ENCODE data around the gene RBBP8NL.

RBBP8NL gene, protein sequence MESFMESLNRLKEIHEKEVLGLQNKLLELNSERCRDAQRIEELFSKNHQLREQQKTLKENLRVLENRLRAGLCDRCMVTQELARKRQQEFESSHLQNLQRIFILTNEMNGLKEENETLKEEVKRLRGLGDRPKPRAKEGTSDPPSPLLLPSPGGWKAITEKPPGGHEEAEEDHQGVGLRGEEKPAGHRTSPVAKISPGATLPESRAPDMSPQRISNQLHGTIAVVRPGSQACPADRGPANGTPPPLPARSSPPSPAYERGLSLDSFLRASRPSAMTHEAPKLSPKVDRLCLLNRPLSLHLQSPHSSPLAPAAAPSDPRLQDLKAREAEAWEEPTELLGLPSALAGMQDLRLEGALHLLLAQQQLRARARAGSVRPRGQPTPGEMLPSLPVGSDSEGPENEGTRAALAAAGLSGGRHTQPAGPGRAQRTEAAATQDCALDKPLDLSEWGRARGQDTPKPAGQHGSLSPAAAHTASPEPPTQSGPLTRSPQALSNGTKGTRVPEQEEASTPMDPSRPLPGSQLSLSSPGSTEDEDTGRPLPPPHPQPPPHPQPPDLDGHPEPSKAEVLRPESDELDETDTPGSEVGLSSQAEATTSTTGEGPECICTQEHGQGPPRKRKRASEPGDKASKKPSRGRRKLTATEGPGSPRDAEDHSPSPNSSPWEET

DNA sequence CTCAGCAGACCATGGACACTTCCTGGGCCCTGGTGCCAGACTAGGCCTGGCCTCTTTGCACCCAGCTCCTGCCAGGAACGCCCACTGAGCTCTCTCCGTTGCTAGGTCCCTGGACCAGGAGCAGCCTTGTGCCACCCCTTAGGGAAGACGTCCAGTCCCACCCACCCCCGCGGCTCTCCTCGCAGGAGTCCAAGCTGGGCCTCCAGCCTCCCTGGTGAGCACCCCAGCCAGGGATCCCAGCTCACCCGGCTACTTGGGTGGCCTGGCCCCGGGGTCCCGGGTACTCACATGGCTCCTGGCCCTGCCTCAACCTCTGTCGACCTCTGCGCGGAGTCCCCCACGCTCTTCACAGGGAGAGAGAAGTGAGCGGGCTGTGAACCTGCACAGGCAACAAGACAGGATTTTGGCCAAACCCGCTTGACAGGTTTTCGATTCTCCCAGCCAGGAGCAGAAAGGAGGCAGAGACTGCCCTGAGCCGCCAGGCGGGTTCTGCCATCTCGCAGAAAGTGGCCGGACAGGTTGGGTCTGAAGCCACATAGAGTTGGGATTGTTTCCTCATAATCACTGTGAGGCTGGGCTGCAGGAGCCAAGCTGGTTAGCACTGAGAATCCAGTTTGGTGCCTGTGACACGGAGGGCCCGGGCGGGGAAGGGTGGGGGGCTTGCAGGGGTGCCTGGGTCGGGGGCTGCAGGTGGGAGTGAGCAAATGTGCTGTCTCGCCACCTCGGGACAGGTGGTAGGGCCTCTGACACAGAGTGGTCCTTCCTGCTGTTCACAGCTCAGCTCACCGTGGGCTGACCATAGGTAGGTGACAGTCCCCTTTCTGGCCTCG is at the start of gene RBBP8NL:
TSS of gene RBBP8NL (minus strand) at position 368 of the 830 bp plus-strand sequence. CDS start 7,892 bp downstream, outside the sequence.
- TF ChIP-seq, protein P1, sequence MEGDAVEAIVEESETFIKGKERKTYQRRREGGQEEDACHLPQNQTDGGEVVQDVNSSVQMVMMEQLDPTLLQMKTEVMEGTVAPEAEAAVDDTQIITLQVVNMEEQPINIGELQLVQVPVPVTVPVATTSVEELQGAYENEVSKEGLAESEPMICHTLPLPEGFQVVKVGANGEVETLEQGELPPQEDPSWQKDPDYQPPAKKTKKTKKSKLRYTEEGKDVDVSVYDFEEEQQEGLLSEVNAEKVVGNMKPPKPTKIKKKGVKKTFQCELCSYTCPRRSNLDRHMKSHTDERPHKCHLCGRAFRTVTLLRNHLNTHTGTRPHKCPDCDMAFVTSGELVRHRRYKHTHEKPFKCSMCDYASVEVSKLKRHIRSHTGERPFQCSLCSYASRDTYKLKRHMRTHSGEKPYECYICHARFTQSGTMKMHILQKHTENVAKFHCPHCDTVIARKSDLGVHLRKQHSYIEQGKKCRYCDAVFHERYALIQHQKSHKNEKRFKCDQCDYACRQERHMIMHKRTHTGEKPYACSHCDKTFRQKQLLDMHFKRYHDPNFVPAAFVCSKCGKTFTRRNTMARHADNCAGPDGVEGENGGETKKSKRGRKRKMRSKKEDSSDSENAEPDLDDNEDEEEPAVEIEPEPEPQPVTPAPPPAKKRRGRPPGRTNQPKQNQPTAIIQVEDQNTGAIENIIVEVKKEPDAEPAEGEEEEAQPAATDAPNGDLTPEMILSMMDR (IDR thresholded peaks at IDR 0.05; ENCODE audit: extremely low read depth, insufficient read depth, missing control alignments) = no peak
- in situ Hi-C loops (cut with MboI; ENCODE audit: low pct_unique_long_range_greater_than_20kb, low sequenced_read_pairs, unreplicated experiment) = no loop called here
- no peak for DNase-seq (ENCODE audit: low spot score)

DNA sequence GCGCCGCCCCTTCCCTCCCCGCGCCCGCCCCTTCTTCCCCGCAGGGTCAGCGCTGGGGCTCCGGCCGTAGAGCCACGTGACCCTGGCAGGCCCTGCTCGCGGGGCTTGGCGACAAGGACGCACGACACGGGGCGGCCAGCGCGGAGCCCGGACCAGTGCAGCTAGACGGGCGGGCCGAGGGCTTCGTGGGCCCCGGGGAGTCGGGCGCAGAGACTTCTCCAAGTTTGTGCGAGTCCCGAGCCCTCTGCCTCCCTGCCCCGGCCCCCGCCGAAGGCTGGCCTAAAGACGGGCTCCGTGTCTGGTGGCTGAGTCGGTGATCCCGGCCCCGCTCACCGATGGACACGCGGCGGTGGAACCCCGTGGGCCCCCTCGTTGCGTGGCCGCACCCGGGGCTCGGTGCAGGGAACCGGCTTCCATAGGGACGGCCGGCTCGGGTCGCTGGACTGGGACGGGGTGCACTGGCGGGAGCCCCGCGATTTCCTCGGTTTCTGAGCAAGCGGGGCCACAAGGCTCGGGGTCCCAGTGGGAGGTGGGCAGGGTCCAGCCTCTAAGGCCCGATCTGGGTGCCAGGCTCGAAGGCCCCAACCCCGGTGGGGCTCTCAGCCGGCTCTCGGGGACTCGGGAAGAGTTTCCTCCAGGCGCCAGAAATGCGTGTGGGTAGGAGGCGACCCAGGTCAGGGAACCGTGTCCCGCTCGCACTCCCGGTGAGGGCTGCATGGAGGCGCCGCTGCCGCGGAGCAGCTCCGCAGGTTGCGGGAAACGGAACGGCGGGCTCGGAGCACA is 48.9 kb upstream of the RBBP8NL start:
- in situ Hi-C loops (cut with MboI; ENCODE audit: low pct_unique_long_range_greater_than_20kb, low sequenced_read_pairs, unreplicated experiment) = no loop called here
- TF ChIP-seq, protein P1 (IDR thresholded peaks at IDR 0.05; ENCODE audit: extremely low read depth, insufficient read depth, missing control alignments) = no peak
- no peak for DNase-seq (ENCODE audit: low spot score)

DNA sequence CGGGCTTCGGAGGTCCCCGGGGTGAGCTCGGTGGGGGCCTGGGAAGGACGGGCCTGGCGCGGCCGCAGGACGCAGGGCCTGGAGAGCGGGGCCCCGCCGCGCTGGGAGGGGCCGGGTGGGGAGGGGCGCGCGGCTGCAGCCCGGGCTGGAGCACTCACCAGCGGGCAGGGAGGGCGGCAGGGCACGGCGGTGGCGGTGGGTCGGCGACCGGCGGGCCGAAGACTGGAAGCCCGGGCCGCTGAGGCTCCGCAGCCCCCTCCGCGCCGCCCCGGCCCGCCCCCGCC is 48.4 kb upstream of the RBBP8NL start, which contains the start of gene GATA5:
TSS of gene GATA5 (minus strand) at position 224 of the 284 bp plus-strand sequence. CDS start 474 bp downstream, outside the sequence.
- TF ChIP-seq, protein P1 (IDR thresholded peaks at IDR 0.05; ENCODE audit: extremely low read depth, insufficient read depth, missing control alignments) = no peak
- in situ Hi-C loops (cut with MboI; ENCODE audit: low pct_unique_long_range_greater_than_20kb, low sequenced_read_pairs, unreplicated experiment) = no loop called here
- no peak for DNase-seq (ENCODE audit: low spot score)

DNA sequence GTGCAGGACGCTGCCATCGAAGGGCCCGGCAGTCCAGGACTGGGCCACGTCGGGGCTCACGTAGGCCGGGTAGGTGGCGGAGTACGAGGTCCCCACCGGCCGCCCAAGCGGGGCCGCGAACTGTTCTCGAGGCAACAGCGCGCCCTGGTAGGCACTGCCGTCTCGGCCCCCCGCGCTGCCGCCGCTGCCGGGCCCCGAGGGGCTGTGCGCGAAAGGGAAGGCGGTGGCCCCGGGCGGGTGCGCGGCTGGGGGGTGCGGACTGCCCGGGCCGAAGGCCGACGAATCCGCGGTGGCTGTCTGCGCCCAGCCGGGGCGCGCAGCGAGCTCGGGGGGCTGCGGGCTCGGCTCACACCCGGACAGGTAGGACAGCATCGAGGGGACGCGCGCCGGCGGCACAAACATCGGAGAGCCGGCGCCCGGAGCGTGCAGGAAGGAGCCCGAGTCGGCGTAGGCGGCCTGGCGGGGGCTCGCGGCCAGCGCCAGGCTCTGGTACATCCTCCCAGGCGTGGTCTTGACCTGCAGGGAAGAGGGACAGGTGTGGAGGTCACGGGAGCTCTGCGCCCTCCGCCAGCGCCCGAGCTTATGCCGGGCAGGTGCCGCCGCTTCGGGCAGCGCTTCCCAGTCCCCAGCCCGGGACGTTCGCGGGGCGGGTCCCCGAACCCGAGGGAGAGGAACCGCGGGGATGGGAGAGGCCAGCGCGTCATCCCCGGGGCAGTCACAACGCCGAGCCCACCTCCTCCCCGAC is 47.9 kb upstream of the RBBP8NL start:
- DNase-seq (ENCODE audit: low spot score) = no peak
- in situ Hi-C loops (cut with MboI; ENCODE audit: low pct_unique_long_range_greater_than_20kb, low sequenced_read_pairs, unreplicated experiment) = no loop called here
- TF ChIP-seq, protein P1 (IDR thresholded peaks at IDR 0.05; ENCODE audit: extremely low read depth, insufficient read depth, missing control alignments) = no peak

DNA sequence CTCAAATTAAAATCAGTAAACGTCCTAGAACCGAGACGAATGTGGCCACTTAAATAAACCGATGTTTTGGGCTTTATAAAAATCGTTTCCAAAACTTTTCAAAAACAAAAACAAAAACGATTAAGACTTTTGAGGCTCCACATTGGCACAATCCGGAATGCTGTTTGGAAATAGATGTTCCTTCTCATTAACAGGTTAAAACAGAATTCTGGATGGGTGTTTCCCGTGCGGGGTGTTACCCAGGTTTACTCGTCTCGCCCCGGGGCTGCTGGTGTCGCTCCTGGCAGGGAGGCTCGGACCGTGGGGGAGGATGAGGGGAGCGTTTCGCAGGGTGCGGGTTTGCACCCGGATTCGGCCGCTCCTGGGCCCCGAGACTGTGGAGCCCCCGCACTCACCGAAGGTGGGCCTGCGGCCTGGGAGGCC is 47.3 kb upstream of the RBBP8NL start:
- in situ Hi-C loops (cut with MboI; ENCODE audit: low pct_unique_long_range_greater_than_20kb, low sequenced_read_pairs, unreplicated experiment) = no loop called here
- DNase-seq (ENCODE audit: low spot score) = no peak
- TF ChIP-seq, protein P1 (IDR thresholded peaks at IDR 0.05; ENCODE audit: extremely low read depth, insufficient read depth, missing control alignments) = no peak
